ENCODE data around the gene CIZ1.

DNA sequence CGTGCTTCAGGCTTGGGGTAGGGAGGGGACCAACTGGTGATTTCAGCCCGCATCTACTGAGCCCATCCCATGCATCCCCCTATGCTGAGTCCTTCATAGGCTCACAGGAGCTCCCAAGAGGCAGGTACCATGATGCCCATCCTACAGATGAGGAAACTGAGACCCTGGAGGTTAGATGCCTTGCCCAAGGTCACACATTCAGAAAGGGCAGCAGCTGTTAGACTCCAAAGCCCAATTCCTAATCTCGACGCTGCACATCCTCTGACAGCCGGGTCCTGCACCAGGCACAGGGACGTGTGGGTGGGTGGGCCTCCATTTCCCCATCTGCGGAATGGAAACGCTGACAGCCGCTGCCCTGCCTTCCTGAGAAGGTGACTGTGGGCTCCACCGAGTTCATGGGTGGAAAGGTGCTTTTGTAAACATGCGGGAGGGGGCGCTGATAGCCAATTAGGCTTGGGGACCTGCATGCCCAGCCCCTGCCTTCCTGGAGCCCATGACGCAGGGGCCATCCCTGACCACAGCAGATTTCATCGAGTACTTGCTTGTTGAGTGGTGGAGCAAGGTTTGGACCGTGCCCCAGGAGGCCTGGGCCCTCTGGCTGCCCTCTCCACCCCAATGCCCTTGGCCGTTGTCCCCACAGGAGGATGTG lies 14.0 kb upstream of the CIZ1 start:
- TF ChIP-seq, protein P1, sequence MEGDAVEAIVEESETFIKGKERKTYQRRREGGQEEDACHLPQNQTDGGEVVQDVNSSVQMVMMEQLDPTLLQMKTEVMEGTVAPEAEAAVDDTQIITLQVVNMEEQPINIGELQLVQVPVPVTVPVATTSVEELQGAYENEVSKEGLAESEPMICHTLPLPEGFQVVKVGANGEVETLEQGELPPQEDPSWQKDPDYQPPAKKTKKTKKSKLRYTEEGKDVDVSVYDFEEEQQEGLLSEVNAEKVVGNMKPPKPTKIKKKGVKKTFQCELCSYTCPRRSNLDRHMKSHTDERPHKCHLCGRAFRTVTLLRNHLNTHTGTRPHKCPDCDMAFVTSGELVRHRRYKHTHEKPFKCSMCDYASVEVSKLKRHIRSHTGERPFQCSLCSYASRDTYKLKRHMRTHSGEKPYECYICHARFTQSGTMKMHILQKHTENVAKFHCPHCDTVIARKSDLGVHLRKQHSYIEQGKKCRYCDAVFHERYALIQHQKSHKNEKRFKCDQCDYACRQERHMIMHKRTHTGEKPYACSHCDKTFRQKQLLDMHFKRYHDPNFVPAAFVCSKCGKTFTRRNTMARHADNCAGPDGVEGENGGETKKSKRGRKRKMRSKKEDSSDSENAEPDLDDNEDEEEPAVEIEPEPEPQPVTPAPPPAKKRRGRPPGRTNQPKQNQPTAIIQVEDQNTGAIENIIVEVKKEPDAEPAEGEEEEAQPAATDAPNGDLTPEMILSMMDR (IDR thresholded peaks at IDR 0.05), result no peak
- TF ChIP-seq POLR2AphosphoS5 (IDR thresholded peaks at IDR 0.05; ENCODE audit: insufficient read depth in 1 of 2, low read depth in 1 of 2) (no peak), POLR2A (IDR thresholded peaks at IDR 0.05) (no peak)

Measured in vagina (tissue), 2 donors.